Body of pancreas (tissue), 4 donors: Measurements from ENCODE around the gene CFAP206. TPM values are rescaled to one million over a fixed set of nuclear protein-coding genes. Genes with fewer than 3 reads are reported as not detected.

Experiments used
- ATAC-seq: fragments of 150-250 bp; one replicate; pipeline ENCODE4 v1.9.1; 2016
- DNase-seq, 4 donors: peaks; one replicate each; pipeline ENCODE4 v3.0.0-alpha.2; 2019
- H3K27ac ChIP-seq, 4 donors: fragments of 200-600 bp; sonication (generic); 1 replicate in 3 of 4; 2 replicates in 1 of 4; pipeline versions ENCODE4 v1.5.1 to v1.6.1; 2016 to 2019; ENCODE audit warnings: mild to moderate bottlenecking in 1 of 4, mixed read lengths in 1 of 4, moderate library complexity in 1 of 4
- H3K27me3 ChIP-seq, 2 donors: fragments of 200-600 bp; sonication (generic); one replicate each; pipeline ENCODE4 v1.6.0; 2016; ENCODE audit warnings: mild to moderate bottlenecking in 1 of 2
- H3K36me3 ChIP-seq, 2 donors: fragments of 200-600 bp; sonication (generic); replicated peaks in 1 of 2; 2 replicates each; pipeline ENCODE4 v1.5.1; 2016; ENCODE audit warnings: low read depth in 2 of 2; ENCODE audit not compliant: insufficient read depth in 1 of 2
- H3K4me1 ChIP-seq: fragments of 200-600 bp; sonication (generic); one replicate; pipeline ENCODE4 v1.6.0; 2016
- H3K4me3 ChIP-seq, 2 donors: fragments of 200-600 bp; sonication (generic); 1 replicate in 1 of 2; 2 replicates in 1 of 2; pipeline ENCODE4 v1.5.1; 2016 to 2019
- H3K9me3 ChIP-seq, 3 donors: fragments of 200-600 bp; sonication (generic); 1 replicate in 2 of 3; 2 replicates in 1 of 3; pipeline ENCODE4 v1.5.1; 2016
- POLR2A ChIP-seq, 3 donors: fragments of 450-650 bp; IDR thresholded peaks; one replicate each; pipeline ENCODE4 v1.6.1; 2016; ENCODE audit warnings: antibody characterized with exemption in 3 of 3, mild to moderate bottlenecking in 2 of 3
- WGBS, 2 donors: methylation state at CpG; one replicate each; pipeline ENCODE4 v1.1.5; 2017; 5-methylcytosine and 5-hydroxymethylcytosine counted together
- intact Hi-C: fragments of 100-400 bp; cut with DNase I; formaldehyde crosslinking; loops from one replicate; pipeline ENCODE4 v1.15.1; 2023
- total RNA-seq, 2 donors: library from RNA; depleted of rRNA; stranded (reverse); fragments of >200 nt; gene quantifications; one replicate each; pipeline ENCODE4 v1.1.0, GENCODE V29; 2016
- TF ChIP-seq, protein P1 (sequence below), 7 experiments: fragments of 450-650 bp in 4 of 7; fragments of 200-600 bp in 3 of 7; sonication (generic) in 3 of 7; IDR thresholded peaks; one replicate each; pipeline ENCODE4 v1.5.1; 2016 to 2019; ENCODE audit warnings: antibody characterized with exemption in 7 of 7

The CFAP206 gene
- total RNA-seq, 2 donors from 2014 or later: not detected

DNA sequence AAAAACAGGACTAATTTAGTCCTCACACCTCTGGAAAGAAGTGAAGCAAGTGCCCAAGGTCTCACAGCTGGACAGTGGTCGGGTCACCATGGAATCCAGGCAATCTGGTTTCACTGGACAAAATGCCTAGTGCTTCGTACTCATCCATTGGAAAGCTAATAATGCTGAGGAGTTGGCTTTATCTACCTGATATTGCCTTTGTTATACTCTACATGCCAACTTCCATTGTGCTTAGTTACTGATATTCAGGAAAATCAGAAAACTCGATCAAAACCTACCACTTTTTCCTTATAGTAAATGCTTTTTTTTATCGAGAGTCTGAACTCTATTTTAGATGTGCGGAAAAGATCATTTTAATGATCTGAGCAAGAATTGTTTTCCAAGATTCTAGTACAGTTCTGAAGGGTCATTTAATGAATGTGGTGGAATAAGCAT is 966 bp downstream of the CFAP206 start:
- no peak for TF ChIP-seq POLR2A (IDR thresholded peaks at IDR 0.05)
- TF ChIP-seq, protein P1, sequence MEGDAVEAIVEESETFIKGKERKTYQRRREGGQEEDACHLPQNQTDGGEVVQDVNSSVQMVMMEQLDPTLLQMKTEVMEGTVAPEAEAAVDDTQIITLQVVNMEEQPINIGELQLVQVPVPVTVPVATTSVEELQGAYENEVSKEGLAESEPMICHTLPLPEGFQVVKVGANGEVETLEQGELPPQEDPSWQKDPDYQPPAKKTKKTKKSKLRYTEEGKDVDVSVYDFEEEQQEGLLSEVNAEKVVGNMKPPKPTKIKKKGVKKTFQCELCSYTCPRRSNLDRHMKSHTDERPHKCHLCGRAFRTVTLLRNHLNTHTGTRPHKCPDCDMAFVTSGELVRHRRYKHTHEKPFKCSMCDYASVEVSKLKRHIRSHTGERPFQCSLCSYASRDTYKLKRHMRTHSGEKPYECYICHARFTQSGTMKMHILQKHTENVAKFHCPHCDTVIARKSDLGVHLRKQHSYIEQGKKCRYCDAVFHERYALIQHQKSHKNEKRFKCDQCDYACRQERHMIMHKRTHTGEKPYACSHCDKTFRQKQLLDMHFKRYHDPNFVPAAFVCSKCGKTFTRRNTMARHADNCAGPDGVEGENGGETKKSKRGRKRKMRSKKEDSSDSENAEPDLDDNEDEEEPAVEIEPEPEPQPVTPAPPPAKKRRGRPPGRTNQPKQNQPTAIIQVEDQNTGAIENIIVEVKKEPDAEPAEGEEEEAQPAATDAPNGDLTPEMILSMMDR (IDR thresholded peaks at IDR 0.05): no peak
- no peak for ATAC-seq
- Histone ChIP-seq H3K4me1 (peaks cover 5% of the 10 kb centered on the region), H3K4me3 (peak overlapping the region in 1 of 2 donors; percentile 68), H3K9me3 (no peaks in the 10 kb centered on the region), H3K27me3 (no peaks in the 10 kb centered on the region), H3K36me3 (no peaks in the 10 kb centered on the region), H3K27ac (peak overlapping the region in 3 of 4 donors; percentile 65 to 89 (median 79))
- intact Hi-C loops: no loop called here
- WGBS, 2 donors: 24 to 30% methylated on average over 5 of the region's 5 CpGs
- DNase-seq: no peak

GRCh38 chr6:87419266-87419665 is 11.5 kb downstream of the CFAP206 start:
- Histone ChIP-seq H3K9me3 (no peaks in the 10 kb centered on the region), H3K4me3 (no peak overlapping the region), H3K36me3 (no peaks in the 10 kb centered on the region), H3K27ac (no peak overlapping the region), H3K4me1 (no peaks in the 10 kb centered on the region), H3K27me3 (no peaks in the 10 kb centered on the region)
- TF ChIP-seq, protein P1 (IDR thresholded peaks at IDR 0.05): no peak
- no peak for TF ChIP-seq POLR2A (IDR thresholded peaks at IDR 0.05)
- 82 to 85% methylated on average over 2 of the region's 2 CpGs for WGBS, 2 donors
- intact Hi-C loops: no loop called here
- ATAC-seq: no peak
- no peak for DNase-seq

DNA sequence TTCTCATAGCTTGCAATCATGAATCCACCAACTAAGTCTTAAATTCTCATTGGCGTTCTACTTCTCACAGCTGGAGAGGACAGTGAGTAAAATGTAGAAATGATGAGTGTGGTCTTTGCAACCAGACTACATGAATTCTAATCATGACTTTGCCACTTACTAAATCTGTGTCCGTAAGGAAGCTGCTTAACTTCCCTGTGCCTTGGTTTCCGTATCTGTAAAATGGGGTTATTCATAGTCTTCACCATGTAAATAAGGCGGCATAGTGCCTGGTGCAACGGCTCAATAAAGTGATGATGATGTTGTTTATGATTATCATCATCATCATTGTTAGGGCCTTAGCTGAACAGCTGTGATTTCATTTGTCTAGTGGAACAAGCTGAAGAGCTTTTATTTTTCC is 12.6 kb downstream of the CFAP206 start:
- intact Hi-C loops: no loop called here
- TF ChIP-seq, protein P1 (IDR thresholded peaks at IDR 0.05): no peak
- no peak for TF ChIP-seq POLR2A (IDR thresholded peaks at IDR 0.05)
- no peak overlapping the region for H3K27ac ChIP-seq
- DNase-seq (no peak), ATAC-seq (no peak)
- 80 to 90% methylated on average over 5 of the region's 5 CpGs for WGBS, 2 donors
- H3K4me3 ChIP-seq: no peak overlapping the region
- no peaks in the 10 kb centered on the region for H3K36me3 ChIP-seq
- no peaks in the 10 kb centered on the region for H3K27me3 ChIP-seq
- H3K4me1 ChIP-seq: no peaks in the 10 kb centered on the region
- no peaks in the 10 kb centered on the region for H3K9me3 ChIP-seq

GRCh38 chr6:87421576-87421975 is 13.8 kb downstream of the CFAP206 start:
- DNase-seq: no peak

GRCh38 chr6:87426789-87427188 is 19.0 kb downstream of the CFAP206 start:
- intact Hi-C loops: no loop called here

More at GRCh38 chr6:87421576-87421975, 13.8 kb downstream of the CFAP206 start:
- no peaks in the 10 kb centered on the region for H3K9me3 ChIP-seq
- TF ChIP-seq, protein P1 (IDR thresholded peaks at IDR 0.05): no peak
- TF ChIP-seq POLR2A (IDR thresholded peaks at IDR 0.05): no peak
- no peaks in the 10 kb centered on the region for H3K4me1 ChIP-seq
- H3K4me3 ChIP-seq: no peak overlapping the region
- 42 to 48% methylated on average over 2 of the region's 2 CpGs for WGBS, 2 donors
- no peak for ATAC-seq
- intact Hi-C loops: no loop called here
- no peak overlapping the region for H3K27ac ChIP-seq
- H3K36me3 ChIP-seq: no peaks in the 10 kb centered on the region
- no peaks in the 10 kb centered on the region for H3K27me3 ChIP-seq

More at GRCh38 chr6:87426789-87427188, 19.0 kb downstream of the CFAP206 start:
- Histone ChIP-seq H3K4me1 (no peaks in the 10 kb centered on the region), H3K27ac (no peak overlapping the region), H3K27me3 (no peaks in the 10 kb centered on the region), H3K4me3 (no peak overlapping the region), H3K36me3 (no peaks in the 10 kb centered on the region), H3K9me3 (no peaks in the 10 kb centered on the region)
- WGBS, 2 donors: 92% methylated on average over 4 of the region's 4 CpGs
- ATAC-seq (no peak), DNase-seq (no peak)
- TF ChIP-seq, protein P1 (IDR thresholded peaks at IDR 0.05): no peak
- TF ChIP-seq POLR2A (IDR thresholded peaks at IDR 0.05): no peak
